Endothelial cell of umbilical vein (primary cell): Measurements from ENCODE around the gene ISG15. TPM values are rescaled to one million over a fixed set of nuclear protein-coding genes. Genes with fewer than 3 reads are reported as not detected.
"Not testable (repeated sequence)": the region's sequence is repeated elsewhere in the genome, so short reads cannot be mapped to it uniquely, and the experiment has no call there.

Experiments used
- BruUV-seq: library from RNA; stranded (reverse); fragments of 400-500 nt; replicated peaks from 2 replicates; lab custom pipeline; 2021; lab: Mats Ljungman, UMichigan
- CTCF ChIA-PET: fragments of 300-600, 350-600 bp; sonication (Branson Sonifier 250); formaldehyde crosslinking; loops from one replicate; lab custom pipeline; 2021; ENCODE audit warnings: antibody characterized with exemption, inconsistent platforms; lab: Charles Lee
- POLR2A ChIA-PET: fragments of 300-600, 350-600 bp; sonication (Branson Sonifier 250); formaldehyde crosslinking; loops from one replicate; lab custom pipeline; 2021; ENCODE audit warnings: antibody characterized with exemption, inconsistent platforms; lab: Charles Lee
- DNase-seq: peaks from one replicate; pipeline ENCODE4 v3.0.0-alpha.2; 2011; ENCODE audit warnings: low read depth, low spot score
- FAIRE-seq: peaks from 2 replicates; lab custom pipeline; 2011; peaks lifted over from hg19 to GRCh38; lab: Jason Lieb, UNC
- H2AFZ ChIP-seq: 2 replicates; pipeline ENCODE4 v1.6.0; 2012; ENCODE audit warnings: low read depth, low read length, control low read depth, inconsistent platforms
- H3K27ac ChIP-seq: 2 replicates; pipeline ENCODE4 v1.5.1; 2011; ENCODE audit warnings: low read depth, mild to moderate bottlenecking, control low read depth, low read length, moderate library complexity; ENCODE audit not compliant: insufficient read depth
- H3K27me3 ChIP-seq, 2 experiments: 2 replicates each; pipeline versions ENCODE4 v1.6.0 to v1.6.1; 2011; ENCODE audit warnings: low read length in 2 of 2, mixed read lengths in 1 of 2; ENCODE audit not compliant: control insufficient read depth in 2 of 2, insufficient read depth in 2 of 2
- H3K36me3 ChIP-seq, 2 experiments: 2 replicates in 1 of 2; 3 replicates in 1 of 2; pipeline ENCODE4 v1.5.1; 2011; ENCODE audit warnings: low read length in 2 of 2, mild to moderate bottlenecking in 1 of 2, moderate library complexity in 1 of 2; ENCODE audit not compliant: control insufficient read depth in 2 of 2, insufficient read depth in 2 of 2; ENCODE audit errors: extremely low read depth in 1 of 2
- H3K4me1 ChIP-seq: 3 replicates; pipeline ENCODE4 v1.5.1; 2011; ENCODE audit warnings: mild to moderate bottlenecking, low read length; ENCODE audit not compliant: control insufficient read depth, insufficient read depth; ENCODE audit errors: extremely low read depth
- H3K4me2 ChIP-seq: 2 replicates; pipeline ENCODE4 v1.6.1; 2011; ENCODE audit warnings: low read length, control low read depth, mixed read lengths; ENCODE audit not compliant: insufficient read depth
- H3K4me3 ChIP-seq, 3 experiments: fragments of 200-600 bp in 1 of 3; sonication (generic), shearing (Covaris generic) in 1 of 3; replicated peaks in 1 of 3; 2 replicates each; pipeline ENCODE4 v1.5.1; 2011 to 2016; ENCODE audit warnings: control low read depth in 3 of 3, low read length in 3 of 3, mild to moderate bottlenecking in 2 of 3, inconsistent platforms in 1 of 3, low read depth in 1 of 3, moderate library complexity in 1 of 3; ENCODE audit not compliant: insufficient read depth in 1 of 3
- H3K79me2 ChIP-seq: 2 replicates; pipeline ENCODE4 v1.6.0; 2012; ENCODE audit warnings: low read length, inconsistent platforms; ENCODE audit not compliant: control insufficient read depth, insufficient read depth
- H3K9ac ChIP-seq: replicated peaks from 2 replicates; pipeline ENCODE3; 2011; ENCODE audit warnings: low read length, control low read depth; ENCODE audit not compliant: insufficient read depth; ENCODE audit errors: extremely low read depth
- H3K9me1 ChIP-seq: replicated peaks from 3 replicates; pipeline ENCODE4 v1.6.0; 2011; ENCODE audit warnings: mild to moderate bottlenecking, low read length; ENCODE audit not compliant: control insufficient read depth, insufficient read depth; ENCODE audit errors: extremely low read depth
- H3K9me3 ChIP-seq: replicated peaks from 2 replicates; pipeline ENCODE4 v1.5.1; 2012; ENCODE audit warnings: low read length, inconsistent platforms; ENCODE audit not compliant: control insufficient read depth, insufficient read depth
- H4K20me1 ChIP-seq: replicated peaks from 2 replicates; pipeline ENCODE3; 2011; ENCODE audit warnings: mild to moderate bottlenecking, low read length; ENCODE audit not compliant: control insufficient read depth, insufficient read depth; ENCODE audit errors: extremely low read depth
- EZH2 ChIP-seq: IDR thresholded peaks from 2 replicates; pipeline ENCODE4 v1.6.1; 2012; ENCODE audit warnings: borderline replicate concordance, low read depth, mild to moderate bottlenecking, moderate library complexity, low read length, inconsistent platforms; ENCODE audit not compliant: severe bottlenecking
- FOS ChIP-seq: IDR thresholded peaks from 2 replicates; pipeline ENCODE4 v1.6.1; 2011; ENCODE audit warnings: mild to moderate bottlenecking, low read length, moderate library complexity, borderline replicate concordance; ENCODE audit not compliant: insufficient read depth
- GATA2 ChIP-seq: IDR thresholded peaks from 2 replicates; pipeline ENCODE4 v1.7.0; 2011; ENCODE audit warnings: low read depth, mild to moderate bottlenecking, moderate library complexity, mixed read lengths, low read length; ENCODE audit not compliant: insufficient read length, insufficient read depth
- JUN ChIP-seq: IDR thresholded peaks from 2 replicates; pipeline ENCODE4 v1.6.1; 2011; ENCODE audit warnings: borderline replicate concordance, low read depth; ENCODE audit not compliant: insufficient read length, insufficient read depth
- MAX ChIP-seq: IDR thresholded peaks from 2 replicates; pipeline ENCODE4 v1.6.1; 2011; ENCODE audit not compliant: insufficient read depth, insufficient read length
- MYC ChIP-seq: IDR thresholded peaks from one replicate; pipeline ENCODE4 v1.6.1; 2011; ENCODE audit warnings: mild to moderate bottlenecking, low read depth, low read length
- POLR2A ChIP-seq: IDR thresholded peaks from 2 replicates; pipeline ENCODE4 v1.6.1; 2012; ENCODE audit warnings: low read depth, mild to moderate bottlenecking, control low read depth, low read length
- POLR2AphosphoS5 ChIP-seq: IDR thresholded peaks from 2 replicates; pipeline ENCODE4 v1.6.1; 2012; ENCODE audit warnings: low read depth, mild to moderate bottlenecking, control low read depth, low read length, moderate library complexity; ENCODE audit not compliant: insufficient read depth
- dilution Hi-C: fragments of 300-500 bp; cut with MboI; formaldehyde crosslinking; loops from one replicate; pipeline ENCODE4 v1.15.0; 2019; ENCODE audit warnings: low sequenced_read_pairs; ENCODE audit not compliant: extremely low pct_ligation_motif_present
- intact Hi-C: fragments of 100-400 bp; cut with micrococcal nuclease; formaldehyde crosslinking; loops from one replicate; pipeline ENCODE4 v1.10.0; 2022
- polyA plus RNA-seq, 4 experiments: library from polyadenylated mRNA; depleted of rRNA in 3 of 4; stranded (reverse) in 3 of 4; unstranded in 1 of 4; fragments of >200 nt; gene quantifications; 2 replicates each; pipeline versions ENCODE4 v1.2.1 to v1.2.3, GENCODE V29; 2011 to 2012; ENCODE audit warnings: missing spikeins in 1 of 4
- total RNA-seq: library from RNA; stranded (reverse); gene quantifications from 2 replicates; pipeline ENCODE4 v1.2.3, GENCODE V29; 2021
- TF ChIP-seq, protein P1 (sequence below), 2 donors: IDR thresholded peaks; 1 replicate in 1 of 2; 2 replicates in 1 of 2; pipeline ENCODE4 v1.5.1; 2011; ENCODE audit warnings: low read length in 2 of 2, mild to moderate bottlenecking in 2 of 2, moderate library complexity in 2 of 2, control low read depth in 1 of 2, inconsistent platforms in 1 of 2, low read depth in 1 of 2; ENCODE audit not compliant: insufficient read depth in 1 of 2; ENCODE audit errors: extremely low read depth in 1 of 2

Gene ISG15
- total and polyA plus RNA-seq, 2 donors (not counting 3 experiments of a cell fraction or from before 2014, with no cell fraction given) = 44.6 to 154 TPM

DNA sequence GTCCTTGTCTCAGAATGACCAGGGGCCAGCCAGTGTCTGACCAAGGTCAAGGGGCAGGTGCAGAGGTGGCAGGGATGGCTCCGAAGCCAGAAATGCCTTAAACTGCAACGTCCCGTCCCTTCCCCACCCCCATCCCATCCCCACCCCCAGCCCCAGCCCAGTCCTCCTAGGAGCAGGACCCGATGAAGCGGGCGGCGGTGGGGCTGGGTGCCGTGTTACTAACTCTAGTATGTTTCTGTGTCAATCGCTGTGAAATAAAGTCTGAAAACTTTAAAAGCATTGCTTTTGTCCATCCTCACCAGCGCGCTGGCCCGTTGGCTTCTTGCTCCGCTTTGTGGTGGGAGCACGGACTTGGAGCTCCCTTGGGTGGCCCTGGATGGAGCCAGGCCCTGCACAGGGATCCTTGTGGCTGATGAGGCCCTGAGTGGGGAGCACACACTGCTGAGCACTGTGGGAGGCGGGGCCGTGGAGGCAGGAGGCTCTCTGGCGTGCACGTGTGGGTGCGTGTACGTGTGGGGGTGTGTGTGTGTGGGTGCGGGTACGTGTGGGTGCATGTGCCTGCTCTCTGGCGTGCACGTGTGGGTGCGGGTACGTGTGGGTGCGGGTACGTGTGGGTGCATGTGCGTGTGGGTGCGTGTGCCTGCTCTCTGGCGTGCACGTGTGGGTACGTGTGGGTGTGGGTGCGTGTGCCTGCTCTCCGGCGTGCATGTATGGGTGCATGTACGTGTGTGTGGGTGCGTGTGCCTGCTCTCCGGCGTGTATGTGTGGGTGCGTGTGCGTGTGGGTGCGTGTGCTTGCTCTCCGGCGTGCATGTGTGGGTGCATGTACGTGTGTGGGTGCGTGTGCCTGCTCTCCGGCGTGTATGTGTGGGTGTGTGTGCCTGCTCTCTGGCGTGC, 42.8 kb downstream of the ISG15 start:
- intact Hi-C loops = no loop called here
- CTCF ChIA-PET = no interaction called here
- no TSS peak for BruUV-seq

GRCh38 chr1:1057769-1058087, 44.4 kb downstream of the ISG15 start:
- H3K4me3 ChIP-seq, BruUV-seq, H3K79me2 ChIP-seq, H3K9ac ChIP-seq, H3K27ac ChIP-seq, FAIRE-seq, H4K20me1 ChIP-seq, H3K4me2 ChIP-seq, H3K9me3 ChIP-seq, H2AFZ ChIP-seq, H3K9me1 ChIP-seq, H3K36me3 ChIP-seq, H3K4me1 ChIP-seq, POLR2A ChIA-PET, DNase-seq, dilution Hi-C loops, CTCF ChIA-PET: not testable (repeated sequence)
- H3K27me3 ChIP-seq = peaks cover 0 to 10% of the 10 kb centered on the region in 2 experiments
- intact Hi-C loops = loop anchor here (2.0 kb wide), 1 partner anchor 25 kb away; no protein-coding TSS in a partner anchor

More for the DNA sequence above, 42.8 kb downstream of the ISG15 start:
- H3K79me2 ChIP-seq = no peaks in the 10 kb centered on the region
- no peaks in the 10 kb centered on the region for H4K20me1 ChIP-seq
- no peak overlapping the region for H3K9ac ChIP-seq
- peaks cover 0 to 9% of the 10 kb centered on the region in 2 experiments for H3K36me3 ChIP-seq
- no peaks in the 10 kb centered on the region for H3K9me1 ChIP-seq
- FAIRE-seq = no peak
- H3K27ac ChIP-seq = no peak overlapping the region
- peaks cover 0 to 10% of the 10 kb centered on the region in 2 experiments for H3K27me3 ChIP-seq
- H3K9me3 ChIP-seq = no peaks in the 10 kb centered on the region
- H2AFZ ChIP-seq = no peak overlapping the region
- TF ChIP-seq POLR2A = no peak
- no peak for TF ChIP-seq POLR2AphosphoS5
- no peak for TF ChIP-seq MAX
- TF ChIP-seq, protein P1, sequence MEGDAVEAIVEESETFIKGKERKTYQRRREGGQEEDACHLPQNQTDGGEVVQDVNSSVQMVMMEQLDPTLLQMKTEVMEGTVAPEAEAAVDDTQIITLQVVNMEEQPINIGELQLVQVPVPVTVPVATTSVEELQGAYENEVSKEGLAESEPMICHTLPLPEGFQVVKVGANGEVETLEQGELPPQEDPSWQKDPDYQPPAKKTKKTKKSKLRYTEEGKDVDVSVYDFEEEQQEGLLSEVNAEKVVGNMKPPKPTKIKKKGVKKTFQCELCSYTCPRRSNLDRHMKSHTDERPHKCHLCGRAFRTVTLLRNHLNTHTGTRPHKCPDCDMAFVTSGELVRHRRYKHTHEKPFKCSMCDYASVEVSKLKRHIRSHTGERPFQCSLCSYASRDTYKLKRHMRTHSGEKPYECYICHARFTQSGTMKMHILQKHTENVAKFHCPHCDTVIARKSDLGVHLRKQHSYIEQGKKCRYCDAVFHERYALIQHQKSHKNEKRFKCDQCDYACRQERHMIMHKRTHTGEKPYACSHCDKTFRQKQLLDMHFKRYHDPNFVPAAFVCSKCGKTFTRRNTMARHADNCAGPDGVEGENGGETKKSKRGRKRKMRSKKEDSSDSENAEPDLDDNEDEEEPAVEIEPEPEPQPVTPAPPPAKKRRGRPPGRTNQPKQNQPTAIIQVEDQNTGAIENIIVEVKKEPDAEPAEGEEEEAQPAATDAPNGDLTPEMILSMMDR (IDR thresholded peaks at IDR 0.05; ENCODE audit: extremely low read depth in 1 of 2, insufficient read depth in 1 of 2, low read depth in 1 of 2, low read length in 2 of 2) = no peak
- TF ChIP-seq JUN = no peak
- TF ChIP-seq GATA2 = no peak
- no peak for TF ChIP-seq MYC
- no peak for TF ChIP-seq FOS
- no peak for TF ChIP-seq EZH2
- H3K4me3 ChIP-seq = no peak overlapping the region
- POLR2A ChIA-PET = no interaction called here
- no peak for DNase-seq
- H3K4me2 ChIP-seq = no peak overlapping the region
- dilution Hi-C loops = no loop called here
- H3K4me1 ChIP-seq = peaks cover 8% of the 10 kb centered on the region
